Measurements from ENCODE around the gene MEGF6. TPM values are rescaled to one million over a fixed set of nuclear protein-coding genes. Genes with fewer than 3 reads are reported as not detected.

The MEGF6 gene
- total and polyA plus RNA-seq, 11 donors, result 1.9 to 16.2 (median 5.1) TPM

- Histone ChIP-seq H3K9me3 (no peaks in the 10 kb centered on the region), H3K27ac (no peak overlapping the region), H3K4me1 (peaks cover 0 to 12% (median 8%) of the 10 kb centered on the region in 12 donors), H3K4me3 (no peak overlapping the region), H3K36me3 (no peaks in the 10 kb centered on the region), H3K27me3 (no peaks in the 10 kb centered on the region)
- 24 to 40% (median 28%) methylated on average over 9 to 25 of the region's 25 CpGs for WGBS, 4 donors
- DNase-seq (peak; percentile 57 to 83 (median 59)), ATAC-seq (peak; percentile 42 to 79 (median 68))
- TF ChIP-seq CTCF (IDR thresholded peaks at IDR 0.05) (peak; percentile 23 to 66 (median 52)), POLR2A (IDR thresholded peaks at IDR 0.05) (no peak)
- intact Hi-C loops (cut with DNase I), result loop anchor here in 2 of 10 donors (1.0 to 2.0 kb wide), 2 partner anchors 17 to 18 kb away; partner anchors contain the start of gene ARHGEF16 (in 1 of the 2)
Measured at GRCh38 chr1:3471356-3472087, 139.8 kb downstream of the MEGF6 start.

- H3K27ac ChIP-seq, result no peak overlapping the region
- intact Hi-C loops (cut with DNase I), result loop anchor here in 2 of 10 donors (1.0 to 2.0 kb wide), 2 partner anchors 16 to 18 kb away; partner anchors contain the start of gene ARHGEF16 (in 1 of the 2)
- H3K9me3 ChIP-seq, result no peaks in the 10 kb centered on the region
- WGBS, 4 donors, result 85 to 90% (median 86%) methylated on average over 22 of the region's 22 CpGs
- ATAC-seq, result no peak
- TF ChIP-seq POLR2A (IDR thresholded peaks at IDR 0.05), result no peak
- TF ChIP-seq CTCF (IDR thresholded peaks at IDR 0.05), result no peak
- H3K27me3 ChIP-seq, result no peaks in the 10 kb centered on the region
- H3K4me3 ChIP-seq, result no peak overlapping the region
- DNase-seq, result peak in 3 of 5 donors; percentile 9 to 42 (median 17)
- no peaks in the 10 kb centered on the region for H3K36me3 ChIP-seq
- H3K4me1 ChIP-seq, result peaks cover 0 to 12% (median 8%) of the 10 kb centered on the region in 12 donors
Measured at GRCh38 chr1:3470650-3471355, 140.5 kb downstream of the MEGF6 start.

GRCh38 chr1:3469849-3470649 lies 141.3 kb downstream of the MEGF6 start:
- H3K27ac ChIP-seq, result no peak overlapping the region
- TF ChIP-seq POLR2A (IDR thresholded peaks at IDR 0.05), result no peak
- no peak for ATAC-seq
- H3K4me1 ChIP-seq, result peaks cover 0 to 12% (median 8%) of the 10 kb centered on the region in 12 donors
- WGBS, 4 donors, result 93 to 95% (median 94%) methylated on average over 17 of the region's 17 CpGs
- no peaks in the 10 kb centered on the region for H3K36me3 ChIP-seq
- no peak overlapping the region for H3K4me3 ChIP-seq
- H3K27me3 ChIP-seq, result no peaks in the 10 kb centered on the region
- DNase-seq, result peak in 3 of 5 donors; percentile 6 to 53 (median 21)
- H3K9me3 ChIP-seq, result no peaks in the 10 kb centered on the region
- intact Hi-C loops (cut with DNase I), result loop anchor here in 1 of 10 donors (2.0 kb wide), 1 partner anchor 15 kb away; the partner anchor contains the start of gene ARHGEF16

GRCh38 chr1:3469104-3469848 lies 142.0 kb downstream of the MEGF6 start:
- no peaks in the 10 kb centered on the region for H3K9me3 ChIP-seq
- no peak overlapping the region for H3K27ac ChIP-seq
- intact Hi-C loops (cut with DNase I), result no loop called here
- ATAC-seq, result no peak
- H3K4me3 ChIP-seq, result no peak overlapping the region
- peaks cover 0 to 12% (median 8%) of the 10 kb centered on the region in 12 donors for H3K4me1 ChIP-seq
- H3K36me3 ChIP-seq, result no peaks in the 10 kb centered on the region
- H3K27me3 ChIP-seq, result no peaks in the 10 kb centered on the region
- no peak for TF ChIP-seq CTCF (IDR thresholded peaks at IDR 0.05)
- TF ChIP-seq POLR2A (IDR thresholded peaks at IDR 0.05), result no peak
- 92 to 93% (median 93%) methylated on average over 29 to 31 of the region's 31 CpGs for WGBS, 4 donors
- peak in 3 of 5 donors; percentile 19 to 46 (median 23) for DNase-seq

All from heart left ventricle (tissue), 16 donors.